DOHH2 (cell line): Measurements from ENCODE around the gene KCNIP2.

Experiments
- H3F3A ChIP-seq: fragments of 200-600 bp; sonication (generic), shearing (Covaris generic); 2 replicates; pipeline ENCODE4 v1.6.0; 2016; ENCODE audit warnings: antibody characterized with exemption, mild to moderate bottlenecking; ENCODE audit not compliant: control insufficient read depth, insufficient read depth
- H3K27ac ChIP-seq: fragments of 200-600 bp; sonication (generic); 2 replicates; pipeline ENCODE4 v1.5.1; 2014; ENCODE audit warnings: low read depth, mild to moderate bottlenecking, low read length, moderate library complexity
- H3K27me3 ChIP-seq: fragments of 200-600 bp; sonication (generic); 2 replicates; pipeline ENCODE4 v1.6.1; 2014; ENCODE audit warnings: mild to moderate bottlenecking, low read length, mixed read lengths; ENCODE audit not compliant: control insufficient read depth
- H3K36me3 ChIP-seq: fragments of 200-600 bp; sonication (generic); 2 replicates; pipeline ENCODE4 v1.6.1; 2014; ENCODE audit warnings: mild to moderate bottlenecking, low read length, moderate library complexity, mixed read lengths; ENCODE audit not compliant: control insufficient read depth
- H3K4me1 ChIP-seq: fragments of 200-600 bp; sonication (generic); 2 replicates; pipeline ENCODE4 v1.6.1; 2014; ENCODE audit warnings: mild to moderate bottlenecking, low read length, mixed read lengths; ENCODE audit not compliant: control insufficient read depth
- H3K4me2 ChIP-seq: fragments of 200-600 bp; sonication (generic); 2 replicates; pipeline ENCODE4 v1.6.0; 2014; ENCODE audit warnings: mild to moderate bottlenecking, low read length, moderate library complexity
- H3K4me3 ChIP-seq: fragments of 200-600 bp; sonication (generic); 2 replicates; pipeline ENCODE4 v1.5.1; 2014; ENCODE audit warnings: mild to moderate bottlenecking, low read length, mixed read lengths
- H3K79me2 ChIP-seq: fragments of 200-600 bp; sonication (generic); 2 replicates; pipeline ENCODE4 v1.6.1; 2014; ENCODE audit warnings: mild to moderate bottlenecking, low read length, mixed read lengths; ENCODE audit not compliant: control insufficient read depth
- H3K9me2 ChIP-seq: fragments of 200-600 bp; sonication (generic); replicated peaks from 2 replicates; pipeline ENCODE4 v1.6.1; 2014; ENCODE audit warnings: mild to moderate bottlenecking, low read length, mixed read lengths; ENCODE audit not compliant: control insufficient read depth
- H3K9me3 ChIP-seq: fragments of 200-600 bp; sonication (generic); 2 replicates; pipeline ENCODE4 v1.6.1; 2014; ENCODE audit warnings: antibody characterized with exemption, low read length, mixed read lengths; ENCODE audit not compliant: control insufficient read depth, insufficient read depth
- H4K20me1 ChIP-seq: fragments of 200-600 bp; sonication (generic); 2 replicates; pipeline ENCODE4 v1.6.0; 2014; ENCODE audit warnings: low read depth, mild to moderate bottlenecking, antibody characterized with exemption, low read length, moderate library complexity; ENCODE audit not compliant: control insufficient read depth, insufficient read depth
- CTCF ChIP-seq: fragments of 200-600 bp; sonication (generic); IDR thresholded peaks from one replicate; pipeline ENCODE4 v1.5.1; 2014; ENCODE audit warnings: antibody characterized with exemption, mild to moderate bottlenecking, low read depth, low read length; ENCODE audit not compliant: poor library complexity, severe bottlenecking
- EZH2phosphoT487 ChIP-seq: fragments of 200-600 bp; sonication (generic); IDR thresholded peaks from 2 replicates; pipeline ENCODE4 v1.6.1; 2017; ENCODE audit warnings: borderline replicate concordance, mild to moderate bottlenecking, antibody characterized with exemption, low read length, moderate library complexity, mixed read lengths

Gene KCNIP2

DNA sequence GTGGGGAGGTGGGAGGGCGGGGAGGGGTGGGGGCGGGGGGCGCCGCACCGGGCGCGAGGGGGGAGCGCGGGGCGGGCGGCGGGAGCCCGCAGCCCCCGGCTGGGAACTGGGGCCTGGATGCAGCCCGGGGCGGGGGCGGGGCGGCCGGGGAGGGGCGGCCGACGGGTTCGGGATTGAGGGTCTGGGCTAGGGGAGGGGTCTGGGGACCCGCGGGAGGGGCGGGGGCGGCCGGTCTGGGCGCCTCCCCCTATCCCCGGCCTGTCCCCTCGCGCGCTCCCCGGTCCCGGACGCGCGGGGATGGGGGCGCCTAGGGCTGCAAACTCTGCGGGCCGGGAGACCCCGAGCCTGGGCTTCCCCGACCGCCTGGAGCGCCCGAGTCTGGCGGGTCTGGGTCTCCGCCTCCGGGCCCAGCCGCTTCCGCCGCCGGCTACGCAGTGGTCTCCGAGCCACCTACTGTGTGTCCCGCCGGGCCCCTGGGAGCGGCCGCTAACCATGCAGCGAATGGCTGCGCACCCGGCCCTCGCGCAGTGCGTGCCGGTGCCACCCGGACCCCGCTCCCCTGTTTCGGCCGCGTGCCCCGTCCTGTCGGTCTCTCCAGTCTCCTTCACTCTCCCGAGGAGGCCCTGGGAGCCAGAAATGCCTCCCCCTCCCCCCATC, 67.3 kb downstream of the KCNIP2 start:
- H3K4me3 ChIP-seq: no peak overlapping the region
- no peak overlapping the region for H3K27ac ChIP-seq
- no peak for TF ChIP-seq EZH2phosphoT487
- no peak for TF ChIP-seq CTCF
- H4K20me1 ChIP-seq: no peaks in the 10 kb centered on the region
- peaks cover 49% of the 10 kb centered on the region for H3K27me3 ChIP-seq
- no peaks in the 10 kb centered on the region for H3K9me3 ChIP-seq
- H3K79me2 ChIP-seq: peaks cover 3% of the 10 kb centered on the region; the same call in 1 of the 2 replicates
- H3F3A ChIP-seq: peaks cover 4% of the 10 kb centered on the region
- H3K36me3 ChIP-seq: peaks cover 17% of the 10 kb centered on the region
- H3K9me2 ChIP-seq: no peaks in the 10 kb centered on the region
- peaks cover 36% of the 10 kb centered on the region for H3K4me1 ChIP-seq
- H3K4me2 ChIP-seq: no peak overlapping the region
